ENCODE results near the gene PTGIS.
A peak's percentile ranks its signal among the peaks of the same experiment; 100 is the strongest.

Gene PTGIS

DNA sequence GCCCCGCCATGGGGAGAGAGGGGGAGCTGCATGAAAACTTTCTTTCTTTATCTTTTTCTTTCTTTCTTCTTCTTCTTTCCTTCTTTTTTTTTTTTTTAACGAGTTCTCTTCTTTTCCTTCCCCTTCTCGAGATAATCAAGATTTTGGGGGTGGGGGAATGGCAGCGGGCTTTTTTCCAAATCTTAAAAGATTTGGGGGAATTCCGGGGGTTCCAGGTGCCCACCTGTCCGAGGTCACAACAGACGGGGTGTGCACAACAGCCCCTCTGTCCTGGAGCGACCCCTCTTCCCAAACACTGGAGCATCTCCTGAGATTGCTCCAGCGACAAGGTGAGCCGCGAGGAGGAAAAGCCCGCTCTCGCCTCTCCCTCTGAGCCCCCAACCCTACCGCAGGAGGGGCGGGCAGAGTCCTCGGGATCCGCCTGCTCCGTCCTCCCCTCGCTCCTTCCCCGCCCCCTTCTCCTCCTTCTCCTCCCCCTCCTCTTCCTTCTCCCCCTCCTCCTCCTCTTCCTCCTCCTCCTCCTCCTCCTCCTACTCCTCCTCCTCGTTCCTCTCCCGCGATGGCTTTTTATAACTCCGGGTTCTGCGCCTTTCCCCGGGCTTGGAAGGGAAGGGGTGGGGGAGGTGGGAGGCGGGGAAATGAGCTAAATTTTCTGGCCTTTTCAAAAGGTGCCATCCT lies 84.8 kb downstream of the PTGIS start:
- H3K4me3 ChIP-seq (ENCODE audit: low read length), result no peak overlapping the region
- DNase-seq (ENCODE audit: low read depth, low spot score), result no peak

- no peak within 1 kb of the TSS for H3K4me3 ChIP-seq (ENCODE audit: low read length)
- DNase-seq (ENCODE audit: low read depth, low spot score), result no peak
Observed at GRCh38 chr20:49482621-49483017, 85.3 kb downstream of the PTGIS start, which contains the start of gene KCNB1. Gene KCNB1, minus strand, starts transcription at chr20:49482668. Its CDS starts 188 bp downstream, at chr20:49482480.

- H3K4me3 ChIP-seq (ENCODE audit: low read length), result no peak overlapping the region
- no peak for DNase-seq (ENCODE audit: low read depth, low spot score)
Observed at GRCh38 chr20:49482173-49482572, 85.8 kb downstream of the PTGIS start.

- H3K4me3 ChIP-seq (ENCODE audit: low read length), result no peak overlapping the region
- DNase-seq (ENCODE audit: low read depth, low spot score), result no peak
Observed at GRCh38 chr20:49481116-49481515, 86.8 kb downstream of the PTGIS start.

- H3K4me3 ChIP-seq (ENCODE audit: low read length), result no peak overlapping the region
- DNase-seq (ENCODE audit: low read depth, low spot score), result no peak
Observed at GRCh38 chr20:49480236-49480635, 87.7 kb downstream of the PTGIS start.

DNA sequence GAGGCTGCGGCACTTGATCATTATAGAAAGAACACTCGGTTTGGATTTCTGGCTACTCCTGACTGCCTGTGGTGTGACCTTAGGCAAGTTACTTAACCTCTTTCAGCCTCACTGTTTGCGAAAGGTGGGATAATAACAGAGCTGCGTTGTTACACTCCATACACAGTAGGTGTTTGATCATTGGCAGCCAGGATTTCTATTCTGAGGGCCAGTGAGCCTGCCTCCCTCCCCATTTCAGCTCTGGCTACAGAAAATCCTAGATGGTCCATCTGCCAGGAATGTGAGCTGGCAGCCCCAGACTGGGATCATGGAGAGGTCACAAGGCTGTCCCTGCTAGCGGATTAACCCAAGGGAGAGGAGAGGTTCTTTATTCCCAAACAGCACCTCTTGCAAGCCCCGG lies 88.2 kb downstream of the PTGIS start:
- no peak for DNase-seq (ENCODE audit: low read depth, low spot score)
- H3K4me3 ChIP-seq (ENCODE audit: low read length), result no peak overlapping the region

GRCh38 chr20:49478754-49479689 lies 88.9 kb downstream of the PTGIS start:
- H3K4me3 ChIP-seq (ENCODE audit: low read length), result no peak overlapping the region

DNA sequence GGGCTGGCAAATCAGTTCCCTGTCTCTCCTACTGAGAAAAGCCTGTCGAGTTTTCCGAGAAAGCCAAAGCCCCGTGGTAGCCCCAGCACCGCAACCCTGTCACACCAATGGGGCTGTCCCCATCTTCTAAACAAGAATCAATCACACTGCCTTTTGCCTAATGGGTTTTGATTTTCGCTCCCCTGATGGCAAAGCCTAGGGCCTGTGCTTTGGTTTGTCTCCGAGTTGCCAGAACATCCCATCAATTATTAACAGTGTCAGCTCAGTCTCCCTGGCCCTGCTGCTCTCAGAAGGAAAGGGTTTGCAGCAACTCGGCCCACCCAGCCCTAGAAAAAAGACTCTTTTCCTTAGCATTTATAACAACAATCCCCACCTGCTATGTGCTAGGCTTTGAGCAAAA lies 89.7 kb downstream of the PTGIS start:
- no peak overlapping the region for H3K4me3 ChIP-seq (ENCODE audit: low read length)
- no peak for DNase-seq (ENCODE audit: low read depth, low spot score)

More at GRCh38 chr20:49478754-49479689, 88.9 kb downstream of the PTGIS start:
- DNase-seq (ENCODE audit: low read depth, low spot score), result no peak

DNA sequence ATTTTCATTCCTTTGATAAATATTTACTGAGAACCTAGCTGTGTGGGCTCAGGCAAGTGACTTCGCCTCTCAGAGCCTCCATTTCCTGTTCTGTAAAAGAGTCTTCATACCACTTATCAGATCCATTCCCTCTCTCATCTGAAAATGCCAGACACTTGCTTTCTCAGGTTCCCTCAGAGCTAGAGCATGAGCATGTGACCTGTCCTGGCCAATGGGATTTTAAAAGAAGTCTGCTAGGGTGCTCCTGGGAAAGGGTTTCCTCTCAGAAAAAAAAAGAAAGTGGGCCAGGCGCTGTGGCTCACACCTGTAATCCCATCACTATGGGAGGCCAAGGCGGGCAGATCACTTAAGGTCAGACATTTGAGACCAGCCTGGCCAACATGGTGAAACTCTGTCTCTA lies 90.7 kb downstream of the PTGIS start:
- peak; percentile 22 for DNase-seq (ENCODE audit: low read depth, low spot score)
- H3K4me3 ChIP-seq (ENCODE audit: low read length), result no peak overlapping the region

- H3K4me3 ChIP-seq (ENCODE audit: low read length), result no peak overlapping the region
- no peak for DNase-seq (ENCODE audit: low read depth, low spot score)
Observed at GRCh38 chr20:49476016-49476355, 92.0 kb downstream of the PTGIS start.

DNA sequence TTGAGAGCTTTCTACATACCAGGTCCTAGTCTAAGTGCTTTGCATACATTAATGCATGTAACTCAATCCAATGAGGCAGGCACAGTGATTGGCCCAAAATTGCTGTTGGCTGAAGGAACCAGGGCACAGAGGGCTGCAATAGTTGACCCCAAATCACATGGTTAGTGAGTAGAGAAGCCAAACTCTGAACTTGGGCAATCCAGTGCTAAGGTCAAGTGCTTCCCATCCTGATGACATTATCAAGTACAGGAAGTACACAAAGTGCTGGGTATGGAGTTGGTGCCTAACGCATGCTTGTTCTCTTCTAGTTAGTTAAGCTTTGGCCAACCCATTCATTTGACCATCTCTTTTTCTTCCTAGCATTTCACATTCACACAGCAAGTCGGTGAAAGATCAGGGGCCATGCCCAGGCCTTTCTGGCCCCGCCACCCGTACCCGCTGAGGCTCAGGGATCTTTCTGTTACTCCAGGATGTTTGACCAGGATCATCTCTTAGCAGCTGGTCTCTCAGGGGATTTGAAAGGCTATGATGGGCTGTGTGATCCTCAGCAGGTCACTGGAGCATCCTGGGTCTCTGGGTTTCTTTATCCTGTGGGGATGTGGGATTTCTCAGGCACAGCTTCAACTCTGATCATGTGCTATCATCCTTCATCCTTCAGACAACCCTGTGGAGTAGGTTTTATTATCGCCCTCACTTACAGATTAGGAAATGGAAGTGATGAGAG lies 92.5 kb downstream of the PTGIS start:
- no peak overlapping the region for H3K4me3 ChIP-seq (ENCODE audit: low read length)
- no peak for DNase-seq (ENCODE audit: low read depth, low spot score)

DNA sequence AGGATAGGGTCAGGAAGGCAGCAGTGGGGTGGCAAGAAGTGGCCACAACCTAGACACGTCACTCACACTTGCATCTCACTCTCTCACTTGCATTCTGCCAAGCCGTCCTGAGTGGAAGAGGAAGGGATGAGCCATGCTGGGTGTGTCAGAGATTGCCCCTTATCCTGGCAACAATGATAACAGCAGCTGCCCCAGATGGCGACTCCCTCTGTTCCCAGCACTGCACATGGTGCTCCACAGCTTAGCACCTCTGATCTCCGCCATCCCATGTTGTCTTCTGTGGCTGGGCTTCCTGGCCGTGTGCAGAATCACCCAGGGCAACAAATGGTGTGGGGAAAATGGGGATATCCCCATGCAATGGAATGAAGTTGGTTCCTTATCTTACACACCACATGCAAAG lies 96.5 kb downstream of the PTGIS start:
- H3K4me3 ChIP-seq (ENCODE audit: low read length), result no peak overlapping the region
- no peak for DNase-seq (ENCODE audit: low read depth, low spot score)

GRCh38 chr20:49470922-49471321 lies 97.0 kb downstream of the PTGIS start:
- no peak overlapping the region for H3K4me3 ChIP-seq (ENCODE audit: low read length)
- DNase-seq (ENCODE audit: low read depth, low spot score), result no peak

DNA sequence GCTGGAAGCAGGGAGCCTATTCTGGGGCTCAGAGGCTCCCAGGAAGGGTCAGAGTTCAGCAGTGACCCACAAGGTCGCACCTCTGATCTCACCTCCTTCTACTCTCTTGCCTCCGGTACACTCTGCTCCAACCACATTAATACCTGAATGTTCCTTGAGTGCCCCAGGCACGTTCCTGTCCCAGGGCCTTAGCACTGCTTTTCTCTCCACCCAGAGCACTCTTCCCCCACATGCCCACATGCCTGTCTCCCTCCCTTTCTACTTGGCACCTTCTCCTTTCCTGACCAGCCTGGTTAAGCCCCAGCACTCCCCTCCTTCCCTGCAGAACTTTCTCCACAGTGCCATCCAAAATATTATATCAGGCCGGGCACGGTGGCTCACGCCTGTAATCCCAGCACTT lies 98.9 kb downstream of the PTGIS start:
- H3K4me3 ChIP-seq (ENCODE audit: low read length), result no peak overlapping the region
- no peak for DNase-seq (ENCODE audit: low read depth, low spot score)

DNA sequence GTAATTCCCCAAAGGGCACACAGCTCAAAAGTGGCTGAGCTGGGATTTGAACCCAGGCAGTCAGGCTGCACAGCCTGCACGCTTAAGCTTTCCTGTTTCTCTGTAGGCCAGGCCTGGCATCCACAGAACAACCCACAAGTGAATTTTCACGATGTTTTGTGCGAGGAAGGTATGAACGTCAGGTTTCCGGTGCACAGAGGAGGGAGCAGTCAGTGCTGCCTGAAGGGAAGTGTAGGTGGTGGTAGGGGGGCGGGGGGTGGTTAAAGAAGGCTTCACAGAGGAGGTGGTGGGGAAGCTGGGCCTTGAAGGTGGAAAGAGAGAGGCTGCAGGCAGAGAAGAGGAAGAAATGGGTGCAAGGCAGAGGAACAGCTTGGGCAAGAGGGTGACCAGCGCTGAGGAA lies 99.5 kb downstream of the PTGIS start:
- DNase-seq (ENCODE audit: low read depth, low spot score), result no peak
- no peak overlapping the region for H3K4me3 ChIP-seq (ENCODE audit: low read length)

DNA sequence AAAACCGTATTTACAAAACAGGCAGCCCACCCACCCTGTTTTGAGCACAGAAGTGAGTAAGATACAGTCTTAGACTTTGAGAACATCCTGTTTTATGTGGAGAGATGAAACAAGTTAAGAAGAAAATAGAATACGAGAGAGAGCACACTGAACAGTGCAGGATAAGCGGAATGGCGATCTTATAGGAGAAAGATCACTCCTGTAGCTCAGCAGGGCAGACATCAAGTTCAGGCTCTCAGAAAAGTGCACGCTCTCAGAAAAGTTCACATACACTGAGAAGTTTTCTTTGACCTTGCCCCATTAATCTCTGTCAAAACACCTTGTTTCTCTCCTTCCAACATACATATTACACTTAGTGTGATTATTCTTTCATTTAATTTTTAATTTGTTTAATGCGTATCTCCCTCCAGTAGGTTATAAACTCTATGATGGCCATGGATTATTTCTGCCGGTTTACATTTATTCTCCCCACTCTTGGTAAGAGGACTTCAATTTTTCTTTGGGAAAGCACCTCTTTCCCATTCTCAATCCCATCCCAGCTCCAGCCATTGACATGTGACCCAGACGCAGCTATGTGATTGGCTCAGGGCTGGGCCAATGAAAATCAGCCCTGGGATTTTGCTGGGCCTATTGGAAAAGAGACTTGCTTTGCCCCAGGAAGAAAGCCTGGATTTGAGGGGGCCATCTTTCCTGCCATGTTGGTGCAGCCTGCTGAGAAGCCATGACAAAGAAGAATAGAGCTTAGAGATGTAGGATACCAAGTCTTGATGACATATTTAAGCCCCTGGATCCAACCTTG lies 101.6 kb downstream of the PTGIS start:
- H3K4me3 ChIP-seq (ENCODE audit: low read length), result no peak overlapping the region
- DNase-seq (ENCODE audit: low read depth, low spot score), result no peak

DNA sequence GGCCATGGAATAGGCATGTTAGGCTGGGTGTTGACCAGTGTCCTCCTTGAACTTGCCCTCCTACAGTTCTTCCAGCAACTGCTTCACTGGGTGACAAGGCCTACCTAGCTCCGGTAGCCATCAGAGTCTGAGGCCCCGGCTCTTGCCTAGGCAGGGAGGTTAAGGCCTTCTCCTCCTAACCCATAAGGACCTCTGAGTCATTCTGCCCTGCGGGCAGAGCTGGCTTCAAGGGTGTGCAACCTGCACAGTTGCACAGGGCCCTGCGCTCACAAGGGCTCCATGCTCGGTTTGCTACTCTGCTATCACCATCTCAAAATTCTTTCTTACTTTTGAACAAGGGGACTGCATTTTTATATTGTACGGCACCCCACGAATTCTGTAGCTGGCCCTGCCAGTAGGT lies 103.4 kb downstream of the PTGIS start:
- DNase-seq (ENCODE audit: low read depth, low spot score), result no peak
- H3K4me3 ChIP-seq (ENCODE audit: low read length), result no peak overlapping the region

DNA sequence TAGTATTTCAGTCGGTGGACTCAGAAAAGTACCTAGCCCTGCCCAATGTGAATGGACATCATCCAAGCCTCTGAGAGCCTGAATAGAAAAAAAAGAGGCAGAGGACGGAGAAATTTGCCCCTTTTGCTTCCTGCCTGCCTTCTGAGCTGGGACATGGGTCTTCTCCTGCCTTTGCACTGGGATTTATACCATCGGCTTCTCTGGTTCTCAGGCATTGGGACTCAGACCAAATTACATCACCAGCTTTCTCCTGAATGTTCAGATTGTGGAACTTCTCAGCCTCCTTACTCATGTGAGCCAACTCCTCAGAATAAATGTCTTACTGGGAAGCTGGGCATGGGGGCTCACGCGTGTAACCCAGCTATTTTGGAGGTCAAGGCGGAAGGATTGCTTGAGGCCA lies 105.3 kb downstream of the PTGIS start:
- DNase-seq (ENCODE audit: low read depth, low spot score), result no peak

More for the DNA sequence above, 105.3 kb downstream of the PTGIS start:
- no peak overlapping the region for H3K4me3 ChIP-seq (ENCODE audit: low read length)
